HL-60 (cell line): ENCODE data around the gene APMAP.

Experiments used
- GABPA ChIP-seq: IDR thresholded peaks from 2 replicates; pipeline ENCODE4 v1.6.1; 2012; ENCODE audit warnings: low read depth
- POLR2AphosphoS5 ChIP-seq: IDR thresholded peaks from 2 replicates; pipeline ENCODE4 v1.6.1; 2012; ENCODE audit warnings: low read depth
- SPI1 ChIP-seq: IDR thresholded peaks from 2 replicates; pipeline ENCODE4 v1.6.1; 2012; ENCODE audit warnings: low read depth, mild to moderate bottlenecking, borderline replicate concordance
- TF ChIP-seq, protein P1 (sequence below): IDR thresholded peaks from one replicate; pipeline ENCODE4 v1.5.1; 2011; ENCODE audit warnings: low read length, control low read depth, inconsistent platforms; ENCODE audit not compliant: insufficient read depth
- TF ChIP-seq, protein P2 (sequence below): IDR thresholded peaks from 2 replicates; pipeline ENCODE4 v1.6.1; 2012; ENCODE audit warnings: low read depth; ENCODE audit not compliant: insufficient replicate concordance

DNA sequence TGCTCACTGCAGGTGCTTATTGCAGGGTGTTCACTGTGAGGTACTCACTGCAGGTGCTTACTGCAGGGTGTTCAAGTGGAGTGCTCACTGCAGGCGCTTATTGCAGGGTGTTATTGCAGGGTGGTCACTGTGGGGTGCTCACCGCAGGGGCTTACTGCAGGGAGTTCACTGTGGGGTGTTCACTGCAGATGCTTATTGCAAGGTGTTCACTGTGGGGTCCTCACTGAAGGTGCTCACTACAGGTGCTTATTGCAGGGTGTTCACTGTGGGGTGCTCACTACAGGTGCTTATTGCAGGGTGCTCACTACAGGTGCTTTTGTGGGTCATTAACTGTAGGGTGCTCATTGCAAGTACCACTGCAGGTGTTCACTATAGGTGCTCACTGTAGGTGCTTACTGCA lies 20.2 kb downstream of the APMAP start:
- TF ChIP-seq, protein P1, sequence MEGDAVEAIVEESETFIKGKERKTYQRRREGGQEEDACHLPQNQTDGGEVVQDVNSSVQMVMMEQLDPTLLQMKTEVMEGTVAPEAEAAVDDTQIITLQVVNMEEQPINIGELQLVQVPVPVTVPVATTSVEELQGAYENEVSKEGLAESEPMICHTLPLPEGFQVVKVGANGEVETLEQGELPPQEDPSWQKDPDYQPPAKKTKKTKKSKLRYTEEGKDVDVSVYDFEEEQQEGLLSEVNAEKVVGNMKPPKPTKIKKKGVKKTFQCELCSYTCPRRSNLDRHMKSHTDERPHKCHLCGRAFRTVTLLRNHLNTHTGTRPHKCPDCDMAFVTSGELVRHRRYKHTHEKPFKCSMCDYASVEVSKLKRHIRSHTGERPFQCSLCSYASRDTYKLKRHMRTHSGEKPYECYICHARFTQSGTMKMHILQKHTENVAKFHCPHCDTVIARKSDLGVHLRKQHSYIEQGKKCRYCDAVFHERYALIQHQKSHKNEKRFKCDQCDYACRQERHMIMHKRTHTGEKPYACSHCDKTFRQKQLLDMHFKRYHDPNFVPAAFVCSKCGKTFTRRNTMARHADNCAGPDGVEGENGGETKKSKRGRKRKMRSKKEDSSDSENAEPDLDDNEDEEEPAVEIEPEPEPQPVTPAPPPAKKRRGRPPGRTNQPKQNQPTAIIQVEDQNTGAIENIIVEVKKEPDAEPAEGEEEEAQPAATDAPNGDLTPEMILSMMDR, result no peak
- no peak for TF ChIP-seq POLR2AphosphoS5
- no peak for TF ChIP-seq SPI1
- no peak for TF ChIP-seq GABPA
- TF ChIP-seq, protein P2, sequence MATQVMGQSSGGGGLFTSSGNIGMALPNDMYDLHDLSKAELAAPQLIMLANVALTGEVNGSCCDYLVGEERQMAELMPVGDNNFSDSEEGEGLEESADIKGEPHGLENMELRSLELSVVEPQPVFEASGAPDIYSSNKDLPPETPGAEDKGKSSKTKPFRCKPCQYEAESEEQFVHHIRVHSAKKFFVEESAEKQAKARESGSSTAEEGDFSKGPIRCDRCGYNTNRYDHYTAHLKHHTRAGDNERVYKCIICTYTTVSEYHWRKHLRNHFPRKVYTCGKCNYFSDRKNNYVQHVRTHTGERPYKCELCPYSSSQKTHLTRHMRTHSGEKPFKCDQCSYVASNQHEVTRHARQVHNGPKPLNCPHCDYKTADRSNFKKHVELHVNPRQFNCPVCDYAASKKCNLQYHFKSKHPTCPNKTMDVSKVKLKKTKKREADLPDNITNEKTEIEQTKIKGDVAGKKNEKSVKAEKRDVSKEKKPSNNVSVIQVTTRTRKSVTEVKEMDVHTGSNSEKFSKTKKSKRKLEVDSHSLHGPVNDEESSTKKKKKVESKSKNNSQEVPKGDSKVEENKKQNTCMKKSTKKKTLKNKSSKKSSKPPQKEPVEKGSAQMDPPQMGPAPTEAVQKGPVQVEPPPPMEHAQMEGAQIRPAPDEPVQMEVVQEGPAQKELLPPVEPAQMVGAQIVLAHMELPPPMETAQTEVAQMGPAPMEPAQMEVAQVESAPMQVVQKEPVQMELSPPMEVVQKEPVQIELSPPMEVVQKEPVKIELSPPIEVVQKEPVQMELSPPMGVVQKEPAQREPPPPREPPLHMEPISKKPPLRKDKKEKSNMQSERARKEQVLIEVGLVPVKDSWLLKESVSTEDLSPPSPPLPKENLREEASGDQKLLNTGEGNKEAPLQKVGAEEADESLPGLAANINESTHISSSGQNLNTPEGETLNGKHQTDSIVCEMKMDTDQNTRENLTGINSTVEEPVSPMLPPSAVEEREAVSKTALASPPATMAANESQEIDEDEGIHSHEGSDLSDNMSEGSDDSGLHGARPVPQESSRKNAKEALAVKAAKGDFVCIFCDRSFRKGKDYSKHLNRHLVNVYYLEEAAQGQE, result no peak
